Erythroblast (primary cell): ENCODE data around the gene HBE1.
A peak's percentile ranks its signal among the peaks of the same experiment; 100 is the strongest.

Source experiments
- DNase-seq, 2 experiments: peaks; one replicate each; lab custom pipeline; 2025; lab: John Stamatoyannopoulos, UW
- GATA1 ChIP-seq: IDR thresholded peaks from 2 replicates; pipeline ENCODE4 v1.6.1; 2011; ENCODE audit warnings: low read depth, mild to moderate bottlenecking, control low read depth, low read length, moderate library complexity
- POLR2A ChIP-seq: IDR thresholded peaks from 2 replicates; pipeline ENCODE4 v1.6.1; 2011; ENCODE audit warnings: mild to moderate bottlenecking, low read length

HBE1 gene

GRCh38 chr11:5240458-5240857 is 29.3 kb downstream of the HBE1 start:
- TF ChIP-seq GATA1 = no peak
- peak; percentile 33 for TF ChIP-seq POLR2A
- no peak for DNase-seq

- DNase-seq = no peak
These were observed 29.7 kb downstream of the HBE1 start for GRCh38 chr11:5240056-5240455.

GRCh38 chr11:5239046-5239445 is 30.7 kb downstream of the HBE1 start:
- TF ChIP-seq POLR2A (peak; percentile 44), GATA1 (no peak)
- no peak for DNase-seq

More at GRCh38 chr11:5240056-5240455, 29.7 kb downstream of the HBE1 start:
- TF ChIP-seq GATA1 (no peak), POLR2A (peak; percentile 54)

- no peak for TF ChIP-seq GATA1
- TF ChIP-seq POLR2A = no peak
- DNase-seq = no peak
These were observed 31.3 kb downstream of the HBE1 start for GRCh38 chr11:5238486-5238885.

- TF ChIP-seq POLR2A = no peak
- no peak for TF ChIP-seq GATA1
- no peak for DNase-seq
These were observed 32.3 kb downstream of the HBE1 start for GRCh38 chr11:5237420-5237819.

GRCh38 chr11:5235364-5236095 is 34.2 kb downstream of the HBE1 start:
- TF ChIP-seq POLR2A (no peak), GATA1 (no peak)
- no peak for DNase-seq

- TF ChIP-seq POLR2A (peak; percentile 100), GATA1 (peak; percentile 43)
- DNase-seq = peak in 1 of 2 experiments; percentile 74
These were observed 35.3 kb downstream of the HBE1 start, which contains the start of gene HBD for GRCh38 chr11:5234381-5234834. HBD (minus strand) TSS chr11:5234483; CDS start chr11:5234433, 50 bp downstream.

GRCh38 chr11:5233307-5233706 is 36.4 kb downstream of the HBE1 start:
- no peak for TF ChIP-seq POLR2A
- TF ChIP-seq GATA1 = no peak
- no peak for DNase-seq

GRCh38 chr11:5232821-5233220 is 36.9 kb downstream of the HBE1 start:
- TF ChIP-seq GATA1 = no peak
- peak; percentile 69 for TF ChIP-seq POLR2A
- no peak for DNase-seq

GRCh38 chr11:5232176-5232575 is 37.6 kb downstream of the HBE1 start:
- DNase-seq = no peak
- TF ChIP-seq GATA1 (no peak), POLR2A (no peak)

GRCh38 chr11:5231111-5231510 is 38.6 kb downstream of the HBE1 start:
- TF ChIP-seq POLR2A (peak; percentile 66), GATA1 (no peak)
- no peak for DNase-seq

- TF ChIP-seq GATA1 = no peak
- no peak for TF ChIP-seq POLR2A
- no peak for DNase-seq
These were observed 39.5 kb downstream of the HBE1 start for GRCh38 chr11:5230266-5230665.

GRCh38 chr11:5229796-5230195 is 39.9 kb downstream of the HBE1 start:
- DNase-seq = no peak
- TF ChIP-seq POLR2A (peak; percentile 13), GATA1 (no peak)

- TF ChIP-seq POLR2A (peak; percentile 24), GATA1 (no peak)
- no peak for DNase-seq
These were observed 40.4 kb downstream of the HBE1 start for GRCh38 chr11:5229356-5229755.

- no peak for DNase-seq
- TF ChIP-seq GATA1 (no peak), POLR2A (no peak)
These were observed 41.6 kb downstream of the HBE1 start for GRCh38 chr11:5228124-5228523.
